DOHH2 (cell line): ENCODE measurements around the gene SLC26A8.

Experiments
- H3F3A ChIP-seq: fragments of 200-600 bp; sonication (generic), shearing (Covaris generic); 2 replicates; pipeline ENCODE4 v1.6.0; 2016; ENCODE audit warnings: antibody characterized with exemption, mild to moderate bottlenecking; ENCODE audit not compliant: control insufficient read depth, insufficient read depth
- H3K27ac ChIP-seq: fragments of 200-600 bp; sonication (generic); 2 replicates; pipeline ENCODE4 v1.5.1; 2014; ENCODE audit warnings: low read depth, mild to moderate bottlenecking, low read length, moderate library complexity
- H3K27me3 ChIP-seq: fragments of 200-600 bp; sonication (generic); 2 replicates; pipeline ENCODE4 v1.6.1; 2014; ENCODE audit warnings: mild to moderate bottlenecking, low read length, mixed read lengths; ENCODE audit not compliant: control insufficient read depth
- H3K36me3 ChIP-seq: fragments of 200-600 bp; sonication (generic); 2 replicates; pipeline ENCODE4 v1.6.1; 2014; ENCODE audit warnings: mild to moderate bottlenecking, low read length, moderate library complexity, mixed read lengths; ENCODE audit not compliant: control insufficient read depth
- H3K4me1 ChIP-seq: fragments of 200-600 bp; sonication (generic); 2 replicates; pipeline ENCODE4 v1.6.1; 2014; ENCODE audit warnings: mild to moderate bottlenecking, low read length, mixed read lengths; ENCODE audit not compliant: control insufficient read depth
- H3K4me2 ChIP-seq: fragments of 200-600 bp; sonication (generic); 2 replicates; pipeline ENCODE4 v1.6.0; 2014; ENCODE audit warnings: mild to moderate bottlenecking, low read length, moderate library complexity
- H3K4me3 ChIP-seq: fragments of 200-600 bp; sonication (generic); 2 replicates; pipeline ENCODE4 v1.5.1; 2014; ENCODE audit warnings: mild to moderate bottlenecking, low read length, mixed read lengths
- H3K79me2 ChIP-seq: fragments of 200-600 bp; sonication (generic); 2 replicates; pipeline ENCODE4 v1.6.1; 2014; ENCODE audit warnings: mild to moderate bottlenecking, low read length, mixed read lengths; ENCODE audit not compliant: control insufficient read depth
- H3K9me2 ChIP-seq: fragments of 200-600 bp; sonication (generic); replicated peaks from 2 replicates; pipeline ENCODE4 v1.6.1; 2014; ENCODE audit warnings: mild to moderate bottlenecking, low read length, mixed read lengths; ENCODE audit not compliant: control insufficient read depth
- H3K9me3 ChIP-seq: fragments of 200-600 bp; sonication (generic); 2 replicates; pipeline ENCODE4 v1.6.1; 2014; ENCODE audit warnings: antibody characterized with exemption, low read length, mixed read lengths; ENCODE audit not compliant: control insufficient read depth, insufficient read depth
- H4K20me1 ChIP-seq: fragments of 200-600 bp; sonication (generic); 2 replicates; pipeline ENCODE4 v1.6.0; 2014; ENCODE audit warnings: low read depth, mild to moderate bottlenecking, antibody characterized with exemption, low read length, moderate library complexity; ENCODE audit not compliant: control insufficient read depth, insufficient read depth
- CTCF ChIP-seq: fragments of 200-600 bp; sonication (generic); IDR thresholded peaks from one replicate; pipeline ENCODE4 v1.5.1; 2014; ENCODE audit warnings: antibody characterized with exemption, mild to moderate bottlenecking, low read depth, low read length; ENCODE audit not compliant: poor library complexity, severe bottlenecking
- EZH2phosphoT487 ChIP-seq: fragments of 200-600 bp; sonication (generic); IDR thresholded peaks from 2 replicates; pipeline ENCODE4 v1.6.1; 2017; ENCODE audit warnings: borderline replicate concordance, mild to moderate bottlenecking, antibody characterized with exemption, low read length, moderate library complexity, mixed read lengths

SLC26A8 gene

GRCh38 chr6:35896228-35896627 lies 128.2 kb downstream of the SLC26A8 start:
- H3K9me3 ChIP-seq: no peaks in the 10 kb centered on the region
- no peaks in the 10 kb centered on the region for H3K27me3 ChIP-seq
- no peak overlapping the region for H3K4me3 ChIP-seq
- no peak for TF ChIP-seq CTCF
- no peak for TF ChIP-seq EZH2phosphoT487
- H3K4me1 ChIP-seq: peaks cover 9% of the 10 kb centered on the region
- H3K27ac ChIP-seq: no peak overlapping the region
- no peaks in the 10 kb centered on the region for H4K20me1 ChIP-seq
- peaks cover 57% of the 10 kb centered on the region for H3K36me3 ChIP-seq
- H3K79me2 ChIP-seq: peaks cover 99% of the 10 kb centered on the region
- no peaks in the 10 kb centered on the region for H3F3A ChIP-seq
- no peaks in the 10 kb centered on the region for H3K9me2 ChIP-seq
- H3K4me2 ChIP-seq: no peak overlapping the region

- no peak overlapping the region for H3K4me3 ChIP-seq
- H3K79me2 ChIP-seq: peaks cover 98% of the 10 kb centered on the region
- no peaks in the 10 kb centered on the region for H4K20me1 ChIP-seq
- peaks cover 57% of the 10 kb centered on the region for H3K36me3 ChIP-seq
- H3K4me2 ChIP-seq: no peak overlapping the region
- H3K27ac ChIP-seq: no peak overlapping the region
- H3K9me2 ChIP-seq: no peaks in the 10 kb centered on the region
- no peak for TF ChIP-seq EZH2phosphoT487
- TF ChIP-seq CTCF: no peak
- peaks cover 9% of the 10 kb centered on the region for H3K4me1 ChIP-seq
- no peaks in the 10 kb centered on the region for H3K9me3 ChIP-seq
- H3K27me3 ChIP-seq: no peaks in the 10 kb centered on the region
- no peaks in the 10 kb centered on the region for H3F3A ChIP-seq
Measured at GRCh38 chr6:35895560-35895959, 128.9 kb downstream of the SLC26A8 start.

- H3K9me3 ChIP-seq: no peaks in the 10 kb centered on the region
- H3K4me3 ChIP-seq: no peak overlapping the region
- TF ChIP-seq CTCF: no peak
- no peak for TF ChIP-seq EZH2phosphoT487
- H3K4me2 ChIP-seq: no peak overlapping the region
- no peaks in the 10 kb centered on the region for H3K9me2 ChIP-seq
- peaks cover 9% of the 10 kb centered on the region for H3K4me1 ChIP-seq
- H3K27me3 ChIP-seq: no peaks in the 10 kb centered on the region
- peaks cover 56% of the 10 kb centered on the region for H3K36me3 ChIP-seq
- no peak overlapping the region for H3K27ac ChIP-seq
- H3F3A ChIP-seq: no peaks in the 10 kb centered on the region
- peaks cover 93% of the 10 kb centered on the region for H3K79me2 ChIP-seq
- no peaks in the 10 kb centered on the region for H4K20me1 ChIP-seq
Measured at GRCh38 chr6:35894776-35895175, 129.7 kb downstream of the SLC26A8 start.
